Inflammatory macrophage treated with lipopolysaccharide for 4 hours (primary cell): Measurements from ENCODE around the gene AJUBA.
"Not testable (repeated sequence)": the region's sequence is repeated elsewhere in the genome, so short reads cannot be mapped to it uniquely, and the experiment has no call there.

ENCODE experiments used
- DNase-seq: peaks from one replicate; pipeline ENCODE4 v3.0.0-alpha.2; 2020

Gene AJUBA

DNA sequence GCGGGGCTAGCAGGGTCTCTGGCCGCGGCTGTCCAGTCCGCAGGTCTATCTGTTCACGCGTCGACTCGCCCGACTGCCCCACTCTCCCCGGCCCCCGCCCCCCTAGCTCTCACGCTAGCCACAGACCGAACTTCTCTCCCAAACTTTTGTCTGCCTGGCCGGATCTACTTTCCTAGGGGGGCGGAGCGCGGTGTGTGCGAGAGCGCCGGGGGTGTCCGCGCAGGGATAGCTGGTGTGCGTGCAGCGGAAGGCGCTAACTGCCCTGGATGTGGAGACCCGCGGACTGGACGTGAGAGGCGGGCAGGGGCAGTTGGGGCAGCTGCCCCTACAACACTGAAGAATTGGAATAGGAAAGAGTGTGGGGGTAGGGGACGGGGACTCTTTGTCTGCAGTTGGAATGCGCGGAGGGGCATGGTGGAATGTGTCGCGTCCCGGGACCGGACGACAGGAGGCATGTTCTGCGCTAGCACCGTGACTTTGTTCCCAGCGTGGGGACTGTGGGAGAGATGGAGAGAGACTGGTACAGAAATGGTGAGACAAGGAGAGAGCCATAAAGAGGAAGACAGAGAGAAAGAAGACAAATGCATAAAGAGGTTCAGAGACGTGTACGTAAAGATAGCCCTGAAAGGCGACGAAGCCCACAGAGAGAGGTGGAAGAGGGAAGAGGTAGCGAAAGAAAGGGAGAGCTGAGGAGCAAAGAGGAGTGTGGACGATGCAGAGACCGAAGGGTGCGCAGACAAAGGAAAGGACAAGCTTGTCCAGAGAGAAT, at the start of gene AJUBA:
TSS of gene AJUBA (minus strand) at position 75 of the 769 bp plus-strand sequence. CDS start 285 bp downstream, outside the sequence.
- DNase-seq: peak; percentile 74

DNA sequence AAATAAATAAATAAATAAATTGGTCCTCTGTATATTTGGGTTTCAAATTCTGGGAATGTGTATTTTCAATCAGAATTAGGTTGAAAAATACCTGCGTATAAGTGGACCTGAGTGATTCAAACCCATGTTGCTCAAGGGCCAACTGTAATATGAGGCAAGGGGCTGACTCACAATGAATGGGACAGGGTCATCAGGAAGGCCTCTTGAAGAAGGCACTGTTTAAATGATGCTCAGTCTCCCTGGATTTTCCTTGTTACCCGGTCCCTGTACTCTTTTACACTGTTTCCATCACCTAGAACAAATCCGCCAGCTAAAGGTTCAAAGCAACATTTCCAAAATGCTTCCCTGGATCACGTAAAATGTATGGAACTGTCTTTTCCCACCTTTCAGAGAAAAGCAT, 48.6 kb upstream of the AJUBA start:
- no peak for DNase-seq

DNA sequence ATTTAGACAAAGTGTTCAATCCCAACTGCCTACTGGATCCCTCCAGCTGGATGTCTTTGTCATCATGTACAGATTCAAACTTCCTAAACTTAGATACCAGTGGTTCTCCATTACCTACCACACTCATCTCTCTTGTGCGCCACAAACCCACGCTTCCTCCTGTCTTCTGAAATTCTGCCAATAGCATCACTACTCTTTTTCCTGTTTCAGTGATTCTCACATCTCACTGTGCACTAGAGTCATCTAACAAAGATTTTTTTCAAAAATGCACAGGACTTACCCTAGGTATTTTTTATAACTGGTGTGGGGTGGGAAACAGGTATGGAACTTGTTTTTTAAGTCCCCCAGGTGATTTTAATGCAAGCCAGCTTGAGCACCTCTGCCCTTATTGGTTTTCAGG, 46.4 kb upstream of the AJUBA start:
- DNase-seq: no peak

DNA sequence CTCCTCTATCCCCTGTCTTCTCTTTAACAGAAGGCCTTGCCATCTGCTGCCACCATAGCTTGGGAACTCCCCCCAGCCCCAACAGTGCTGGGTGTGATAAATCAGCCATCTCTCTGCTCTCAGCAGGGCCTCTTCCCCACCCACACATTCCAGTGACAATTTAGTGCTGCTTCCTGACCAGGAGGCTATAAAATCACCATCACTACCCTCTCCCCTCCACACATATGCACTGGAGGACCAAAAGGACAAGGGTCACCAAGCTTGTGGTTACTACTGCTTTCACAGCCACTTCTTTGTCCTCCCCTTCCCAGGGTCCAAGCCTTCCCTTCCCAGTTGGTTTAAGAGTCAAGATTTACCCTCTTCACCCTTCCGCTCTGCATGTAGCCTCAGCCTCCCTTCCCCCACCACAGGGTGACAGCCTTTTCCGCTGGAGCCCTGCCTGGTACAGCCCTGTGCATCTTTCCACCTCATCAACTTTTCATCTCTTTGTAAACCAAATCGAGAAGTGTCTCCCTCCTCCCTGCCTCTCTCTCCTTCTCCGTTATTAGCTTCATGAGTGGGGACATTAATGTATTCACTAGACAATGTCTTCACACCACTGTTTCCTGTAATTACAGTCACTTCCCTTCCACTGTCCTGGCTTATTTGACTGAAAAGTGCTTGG, 42.9 kb upstream of the AJUBA start:
- DNase-seq: no peak

DNA sequence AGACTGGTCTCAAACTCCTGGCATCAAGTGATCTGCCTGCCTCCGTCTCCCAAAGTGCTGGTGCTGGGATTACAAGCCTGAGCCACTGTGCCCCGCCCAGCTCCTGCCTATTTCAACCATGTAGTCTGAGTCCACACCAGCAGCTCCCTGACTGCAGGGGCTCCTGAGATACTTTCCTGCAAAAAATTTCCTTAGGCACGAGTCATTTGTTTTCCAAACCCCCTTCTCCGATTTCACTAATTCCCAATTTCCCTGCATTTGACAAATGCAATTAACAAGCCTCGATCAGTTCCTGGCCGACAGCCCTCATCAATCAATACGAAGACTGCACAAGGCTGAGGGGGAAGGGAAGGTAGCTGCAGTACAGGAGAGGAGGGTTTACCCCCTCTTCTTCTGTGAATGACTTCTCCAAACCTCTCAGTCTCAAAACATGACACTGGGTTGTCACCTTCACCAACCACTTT, 42.3 kb upstream of the AJUBA start:
- no peak for DNase-seq

DNA sequence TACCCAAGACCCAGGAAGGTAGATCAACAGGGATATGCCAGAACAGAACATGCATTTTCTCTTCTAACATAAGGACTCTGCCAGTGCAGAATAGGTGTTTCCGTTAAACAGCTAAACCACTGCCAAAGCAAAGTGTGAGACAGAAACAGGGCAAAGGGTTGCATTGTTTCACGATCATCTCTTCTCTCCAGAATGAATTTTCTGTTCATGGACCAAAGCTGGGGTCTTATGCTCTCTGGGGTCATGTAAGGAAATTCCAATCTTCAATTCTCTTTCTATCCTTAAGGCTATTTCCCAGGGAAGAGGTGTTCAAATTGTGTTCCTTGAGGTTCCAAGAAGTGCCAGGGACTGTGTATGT, 41.4 kb upstream of the AJUBA start:
- DNase-seq: no peak

DNA sequence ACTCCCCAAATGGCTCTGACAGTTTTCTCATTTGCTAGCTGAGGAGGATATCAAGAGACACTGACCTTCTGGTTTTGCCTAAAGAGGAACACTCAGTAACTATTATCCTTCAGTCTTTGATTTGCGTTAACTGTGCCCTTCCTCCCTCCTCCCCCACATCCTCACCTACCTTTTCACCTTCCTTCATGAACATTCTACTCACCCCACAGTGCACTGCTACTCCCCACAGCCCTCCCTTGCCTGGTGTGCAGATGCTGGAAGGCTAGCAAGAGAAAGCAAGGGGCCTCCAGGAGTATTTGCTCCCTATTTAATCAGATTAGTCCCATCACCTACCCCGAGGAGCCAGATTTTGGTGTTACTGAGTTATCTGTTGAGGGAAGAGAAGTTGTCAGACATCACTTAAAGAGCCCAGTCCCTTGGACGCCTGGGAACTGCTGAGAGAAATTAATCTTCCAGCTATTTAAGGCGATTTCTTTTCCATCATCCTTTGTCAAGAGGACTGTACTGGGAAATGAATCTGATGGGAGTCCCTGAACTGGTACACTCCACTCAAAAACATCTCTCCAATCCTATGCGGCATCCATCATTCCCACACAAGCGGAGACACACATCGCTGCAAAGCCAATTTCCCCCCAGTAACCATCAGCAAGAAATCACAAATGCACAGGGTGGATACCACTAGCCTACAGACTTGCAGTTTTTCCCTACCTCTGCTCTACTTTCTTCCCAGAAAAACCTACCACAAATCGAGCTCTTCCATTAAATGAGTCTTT, 40.9 kb upstream of the AJUBA start:
- no peak for DNase-seq

DNA sequence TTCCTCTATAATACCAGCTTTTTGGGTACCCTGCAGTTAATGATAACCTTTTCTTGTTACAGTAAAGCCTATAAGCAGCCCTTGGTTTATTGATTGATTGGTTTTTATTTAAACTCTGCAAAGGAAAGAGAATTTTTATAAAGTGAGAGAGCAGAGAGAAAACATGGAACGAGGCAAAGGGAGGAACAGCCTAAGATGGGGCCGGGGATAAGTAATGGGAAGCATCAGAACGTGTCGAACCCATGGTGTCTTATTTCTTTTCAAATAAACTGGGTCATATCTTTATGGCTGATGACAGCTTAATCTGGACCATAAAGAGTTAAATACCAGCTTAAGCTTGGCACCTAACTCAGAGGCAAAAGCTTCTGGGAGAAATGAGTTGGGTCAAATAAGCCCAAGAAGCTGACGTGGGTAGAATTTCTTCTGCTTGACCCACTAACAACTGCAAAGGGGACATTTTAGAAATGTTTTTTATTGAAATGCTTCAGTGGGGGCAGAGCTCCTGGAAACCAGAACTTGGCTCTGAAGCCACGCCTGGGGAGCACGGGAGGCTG, 39.6 kb upstream of the AJUBA start:
- no peak for DNase-seq

DNA sequence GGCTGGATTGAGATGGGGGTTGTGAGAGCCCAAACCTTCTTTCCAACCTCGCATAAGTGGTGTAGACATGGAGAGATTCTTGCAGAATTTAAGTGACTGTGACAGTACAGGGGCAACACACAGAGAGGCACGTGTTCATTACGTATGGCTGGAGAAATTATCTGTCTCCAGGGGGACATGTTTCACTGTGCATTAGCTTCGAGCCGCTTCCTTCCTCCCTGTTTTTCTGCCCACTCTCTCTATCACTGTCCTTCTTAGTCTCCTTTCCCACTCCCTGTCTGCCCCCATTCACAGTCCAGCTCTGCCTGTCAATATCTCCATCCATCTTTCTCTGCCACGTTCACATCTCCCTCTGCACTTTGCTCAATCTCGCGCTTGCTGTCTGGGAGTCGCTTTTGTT, 39.1 kb upstream of the AJUBA start:
- DNase-seq: no peak

DNA sequence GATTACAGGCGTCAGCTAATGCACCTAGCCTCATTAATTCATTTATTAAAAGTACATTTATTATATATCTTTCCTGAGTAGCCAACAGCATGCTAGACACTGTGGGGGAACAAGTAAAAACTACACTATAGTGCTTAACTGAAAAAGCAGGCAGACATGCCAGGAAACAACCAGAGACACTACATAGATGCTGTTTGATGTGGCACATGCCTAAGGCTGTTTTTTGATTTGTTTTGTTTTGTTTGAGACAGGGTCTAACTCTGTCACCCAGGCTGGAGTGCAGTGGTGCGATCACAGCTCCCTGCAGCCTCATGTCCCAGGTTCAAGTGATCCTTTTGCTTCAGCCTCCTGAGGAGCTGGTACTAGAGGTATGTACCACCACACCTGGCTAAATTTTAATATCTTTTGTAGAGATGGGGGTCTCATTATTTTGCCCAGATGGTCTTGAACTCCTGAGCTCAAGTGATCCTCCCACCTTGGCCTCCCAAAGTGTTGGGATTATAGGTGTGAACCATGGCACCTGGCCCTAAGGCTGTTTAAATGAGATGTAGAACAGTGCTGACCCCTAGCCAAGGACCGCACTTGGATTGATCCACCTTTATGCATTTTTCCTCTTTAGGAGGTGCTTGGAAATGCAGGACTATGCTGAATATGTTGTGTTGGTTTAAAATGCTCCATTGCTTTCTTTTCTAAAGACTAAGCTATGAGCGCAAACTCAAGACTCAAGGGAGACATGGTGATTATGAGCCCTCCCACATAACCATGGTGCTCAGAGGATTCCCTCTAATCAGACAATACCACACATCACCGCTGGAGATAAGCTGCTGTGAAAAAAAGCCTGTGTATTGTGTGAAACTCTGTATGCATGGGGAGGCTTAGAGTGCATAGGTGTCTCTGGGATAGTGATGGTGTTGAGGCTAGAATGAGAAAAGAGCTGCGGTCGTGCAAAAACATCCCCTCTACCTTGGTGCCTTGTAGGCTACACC, 38.1 kb upstream of the AJUBA start:
- DNase-seq: no peak

DNA sequence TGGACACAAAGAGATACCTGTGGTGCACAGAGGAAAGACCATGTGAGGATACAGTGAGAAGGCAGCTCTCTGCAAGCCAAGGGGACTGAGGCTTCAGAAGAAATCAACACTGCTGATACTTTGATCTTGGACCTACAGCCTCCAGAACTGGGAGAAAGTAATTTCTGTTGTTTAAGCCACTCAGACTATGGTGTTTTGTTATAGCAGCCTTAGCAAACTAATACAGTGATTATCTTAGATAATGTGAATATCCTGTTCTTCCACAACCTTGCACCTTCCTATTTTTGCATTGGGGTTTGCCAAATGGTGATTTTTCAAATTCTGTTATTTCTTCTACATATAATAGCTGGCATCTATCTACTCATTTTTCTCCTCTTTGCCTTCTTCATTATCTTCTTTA, 35.8 kb upstream of the AJUBA start:
- no peak for DNase-seq

DNA sequence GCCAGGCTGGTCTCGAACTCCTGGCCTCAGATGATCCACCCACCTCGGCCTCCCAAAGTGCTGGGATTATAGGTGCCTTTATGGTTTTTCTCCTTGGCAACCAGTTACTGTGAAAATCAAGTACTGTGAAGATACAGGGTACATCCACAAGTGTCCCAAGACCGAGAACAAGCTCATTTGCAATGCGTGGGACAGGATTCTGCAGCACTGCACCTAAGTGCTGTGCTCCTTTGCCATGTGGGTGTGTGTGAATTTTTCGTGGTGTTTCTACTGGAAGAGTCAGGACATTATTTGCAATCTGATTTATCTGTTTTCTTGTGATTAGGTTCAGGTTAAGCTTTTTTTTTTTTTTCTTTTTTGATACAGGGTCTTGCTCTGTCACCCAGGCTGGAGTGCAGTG, 34.7 kb upstream of the AJUBA start:
- DNase-seq: no peak

DNA sequence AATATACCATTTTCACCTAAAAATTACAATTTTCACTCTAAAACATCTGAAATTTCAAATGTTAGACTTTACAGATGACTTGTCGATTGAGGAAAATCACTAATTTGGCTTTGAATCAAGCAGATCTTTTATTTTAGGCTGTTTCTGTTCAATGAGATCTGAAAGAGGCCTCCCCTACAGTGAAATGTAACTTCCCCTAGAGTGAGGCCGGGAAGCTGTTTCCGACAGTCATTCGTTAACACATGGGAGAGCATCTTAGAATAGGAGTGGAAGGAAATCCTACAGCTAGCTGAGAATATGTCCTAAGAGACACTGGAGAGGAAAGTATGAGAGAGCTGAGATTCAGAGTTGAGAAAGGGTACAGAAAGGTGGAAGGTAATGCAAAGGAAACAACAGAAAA, 33.3 kb upstream of the AJUBA start:
- DNase-seq: no peak

DNA sequence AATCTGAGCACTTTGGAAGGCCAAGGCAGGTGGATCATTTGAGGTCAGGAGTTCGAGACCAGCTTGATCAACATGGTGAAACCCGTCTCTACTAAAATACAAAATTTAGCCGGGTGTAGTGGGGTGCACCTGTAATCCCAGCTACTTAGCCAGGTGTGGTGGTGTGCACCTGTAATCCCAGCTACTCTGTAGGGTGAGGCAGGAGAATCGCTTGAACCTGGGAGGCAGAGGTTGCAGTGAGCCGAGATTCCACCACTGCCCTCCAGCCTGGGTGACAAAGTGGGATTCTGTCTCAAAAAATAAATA, 31.4 kb upstream of the AJUBA start:
- not testable (repeated sequence) for DNase-seq

DNA sequence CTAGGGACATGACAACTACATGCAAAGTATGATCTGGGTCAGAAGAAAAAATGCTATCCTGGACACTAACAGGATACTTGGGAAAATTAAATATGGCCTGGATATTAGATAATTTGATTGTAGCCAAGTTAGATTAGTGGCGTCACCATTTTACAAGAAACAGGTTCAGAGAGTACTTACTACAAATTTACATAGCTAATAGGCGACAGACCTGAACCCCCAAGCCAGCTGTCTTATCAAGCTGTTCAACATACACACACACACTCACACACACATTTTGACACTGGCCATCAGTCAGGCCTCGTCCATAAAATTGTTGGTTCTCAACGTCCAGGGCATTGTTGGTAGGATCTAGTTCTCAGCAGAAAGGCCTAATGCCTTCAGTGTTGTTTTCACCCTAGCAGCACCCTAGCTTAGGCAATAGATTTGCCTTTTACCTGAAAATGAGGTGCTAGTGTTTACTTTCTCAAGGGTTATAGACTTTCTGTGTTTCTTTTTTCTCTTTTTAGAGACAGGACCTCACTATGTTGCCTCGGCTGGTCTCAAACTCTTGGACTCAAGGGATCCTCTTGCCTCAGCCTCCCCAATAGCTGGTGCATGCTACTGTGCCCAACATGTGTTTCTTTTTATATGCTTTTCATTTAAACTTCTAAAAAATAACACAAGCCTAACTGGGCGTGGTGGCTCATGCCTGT, 30.9 kb upstream of the AJUBA start:
- no peak for DNase-seq

DNA sequence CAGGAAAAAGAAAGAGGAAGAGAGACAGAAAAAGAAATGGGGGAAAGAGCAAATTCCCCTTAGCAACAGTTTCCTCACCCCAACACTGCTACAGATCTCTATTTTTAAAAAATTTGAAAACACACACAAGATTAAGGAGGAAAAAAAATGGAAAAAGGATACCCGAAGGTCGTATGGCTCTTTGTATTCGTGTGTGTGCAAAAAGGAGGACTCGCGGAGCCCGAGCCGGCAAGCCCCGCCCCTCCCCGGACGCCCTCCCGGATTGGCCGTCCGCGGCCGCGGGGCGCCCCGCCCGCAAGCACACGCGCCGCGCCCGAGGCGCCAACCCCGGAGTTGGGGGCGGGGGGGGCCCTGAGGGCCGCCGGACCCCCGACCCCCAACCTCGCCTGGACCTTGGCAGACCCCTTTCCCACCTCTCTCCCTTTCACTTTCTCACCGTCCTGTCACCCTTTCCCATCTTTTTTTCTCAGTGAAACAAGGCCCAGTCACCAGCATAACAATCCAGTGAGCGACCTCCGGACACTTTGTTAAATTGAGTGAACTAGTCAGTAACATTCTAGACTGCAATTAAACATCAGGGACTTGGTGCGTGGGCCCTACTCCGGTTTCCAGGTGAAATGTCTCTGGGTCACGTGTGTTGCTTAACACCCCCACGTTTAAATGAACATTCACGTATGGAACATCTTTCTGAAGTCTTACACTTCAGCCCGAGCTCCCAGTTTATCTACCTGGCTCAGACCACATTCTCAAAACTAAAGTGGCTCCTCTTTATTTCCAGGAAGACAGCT, 27.8 kb upstream of the AJUBA start, which contains the start of gene C14orf93:
TSS of gene C14orf93 (minus strand) at position 205 of the 788 bp plus-strand sequence. CDS start 11,120 bp downstream, outside the sequence.
- peak; percentile 71 for DNase-seq

DNA sequence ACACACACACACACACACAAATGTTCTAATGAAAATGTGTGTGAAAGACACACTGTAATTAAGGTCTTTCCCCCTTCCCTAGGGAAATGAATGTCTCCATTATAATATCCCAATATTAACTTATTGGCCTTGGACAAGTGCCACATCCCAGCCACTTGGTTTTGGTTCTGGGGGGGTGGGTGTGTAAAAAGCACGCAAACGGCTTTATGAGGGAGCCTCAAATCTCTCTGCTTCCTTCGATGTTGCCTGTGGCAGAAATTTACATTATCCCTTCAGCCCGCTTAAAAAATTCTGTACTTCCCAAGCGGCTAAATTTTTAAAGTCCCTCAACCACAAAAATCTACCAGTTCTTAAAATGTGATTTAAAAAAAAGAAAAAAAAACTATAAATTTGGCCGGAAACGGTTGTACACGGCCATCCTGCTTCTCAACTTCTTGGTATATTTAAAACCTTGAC, 27.2 kb upstream of the AJUBA start:
- DNase-seq: no peak

DNA sequence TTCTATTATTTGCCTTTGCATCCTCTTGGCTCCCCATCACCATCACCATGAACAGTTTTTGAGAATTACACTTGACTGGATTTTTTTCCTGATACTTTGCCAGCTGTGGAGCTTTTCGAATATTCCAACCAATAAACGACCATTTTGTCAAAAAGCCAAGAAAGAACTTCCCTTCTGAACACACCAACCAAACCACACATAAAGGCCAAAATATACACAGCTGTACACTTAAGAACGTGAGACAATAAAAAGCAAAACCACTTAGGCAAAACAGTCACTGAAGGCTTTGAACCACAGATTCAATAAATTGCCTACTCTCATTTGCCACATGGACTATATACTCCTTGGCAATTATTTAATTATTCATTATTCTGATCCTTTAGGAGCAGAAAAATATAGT, 26.5 kb upstream of the AJUBA start:
- peak; percentile 21 for DNase-seq

DNA sequence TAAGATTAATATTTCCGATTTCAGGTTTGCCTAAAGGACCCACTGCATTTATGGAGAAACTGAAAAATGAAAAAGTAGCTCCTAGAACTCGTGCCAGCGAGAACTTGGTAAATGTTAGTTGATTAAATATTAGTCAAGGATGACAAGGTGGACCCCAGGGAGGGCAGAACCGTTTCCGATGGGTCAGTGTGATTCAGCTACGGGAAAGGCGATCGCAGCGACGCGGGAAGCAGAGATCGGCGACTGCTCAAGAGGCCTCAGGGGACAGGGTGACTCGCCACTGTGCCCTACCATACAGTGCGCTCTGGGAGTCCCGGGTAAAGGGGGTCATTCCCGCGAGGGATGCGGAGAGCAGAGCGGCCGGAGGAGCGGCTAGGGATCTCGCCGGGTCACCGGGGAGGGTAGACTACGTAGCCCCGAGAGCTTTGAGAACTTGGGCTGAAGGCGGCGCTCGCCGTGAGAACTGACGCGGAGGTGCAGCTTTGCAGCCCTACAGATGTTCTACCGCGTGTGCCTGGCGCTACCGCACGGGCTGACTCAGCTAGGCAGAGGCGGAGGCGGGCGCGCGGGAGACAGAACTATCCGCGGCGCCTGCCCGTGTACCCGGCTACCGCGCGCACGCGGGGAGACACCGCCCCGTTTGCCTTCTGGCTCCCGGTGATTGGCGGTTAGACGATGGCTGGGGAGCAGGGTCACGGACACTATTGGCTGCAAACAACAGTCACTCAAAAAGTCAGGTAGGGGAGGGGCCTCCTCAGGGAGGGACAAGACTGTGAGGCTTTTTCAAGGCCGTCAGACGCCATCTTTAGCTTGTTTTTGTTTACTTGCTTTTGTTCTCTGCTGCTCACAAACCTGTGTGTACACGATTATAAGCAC, 24.4 kb upstream of the AJUBA start:
- DNase-seq: peak; percentile 97

DNA sequence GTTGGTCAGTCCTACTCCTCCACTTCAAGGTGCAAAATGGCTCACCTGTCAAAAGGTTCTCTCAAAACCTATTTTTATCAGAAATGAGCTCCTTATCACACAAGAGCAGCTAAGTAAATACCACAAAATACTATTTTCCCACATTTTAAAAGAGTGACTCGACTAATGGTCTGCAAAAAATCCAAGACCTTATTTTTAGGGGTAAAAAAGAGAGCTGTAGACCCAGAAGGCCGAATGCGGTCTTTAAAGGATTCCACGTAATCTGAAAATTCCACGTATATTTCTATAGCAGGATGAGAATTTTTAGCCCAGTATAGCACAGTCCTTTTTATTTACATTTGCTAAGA, 23.8 kb upstream of the AJUBA start:
- no peak for DNase-seq
